Mesenchymal stem cell (in vitro differentiated cells and primary cell): Measurements from ENCODE around the gene SDK2.

Experiments used
- DNase-seq: peaks from one replicate; pipeline ENCODE4 v3.0.0-alpha.2; 2013
- H2AFZ ChIP-seq: one replicate; pipeline ENCODE4 v1.6.1; 2013; ENCODE audit warnings: low read depth, mild to moderate bottlenecking, control low read depth, inconsistent platforms, low read length, moderate library complexity
- H2AK5ac ChIP-seq: 2 replicates; pipeline ENCODE4 v1.6.1; 2013; ENCODE audit warnings: low read length, moderate library complexity, mild to moderate bottlenecking, inconsistent platforms; ENCODE audit not compliant: severe bottlenecking
- H2BK120ac ChIP-seq: one replicate; pipeline ENCODE4 v1.6.1; 2013; ENCODE audit warnings: low read depth, mild to moderate bottlenecking, inconsistent platforms, low read length, moderate library complexity
- H2BK12ac ChIP-seq, 2 experiments: one replicate each; pipeline ENCODE4 v1.6.1; 2013; ENCODE audit warnings: inconsistent platforms in 2 of 2, low read length in 2 of 2, mild to moderate bottlenecking in 2 of 2, moderate library complexity in 2 of 2, control low read depth in 1 of 2
- H2BK15ac ChIP-seq: one replicate; pipeline ENCODE4 v1.6.1; 2013; ENCODE audit warnings: mild to moderate bottlenecking, low read depth, inconsistent platforms; ENCODE audit not compliant: poor library complexity, severe bottlenecking
- H2BK5ac ChIP-seq: 2 replicates; pipeline ENCODE4 v1.6.1; 2013; ENCODE audit warnings: low read depth, mild to moderate bottlenecking, low read length, control low read depth, inconsistent platforms; ENCODE audit not compliant: poor library complexity, severe bottlenecking
- H3K14ac ChIP-seq, 2 experiments: one replicate each; pipeline ENCODE4 v1.6.1; 2013; ENCODE audit warnings: inconsistent platforms in 2 of 2, low read length in 2 of 2, control low read depth in 1 of 2, mild to moderate bottlenecking in 1 of 2, moderate library complexity in 1 of 2
- H3K18ac ChIP-seq, 2 experiments: one replicate each; pipeline ENCODE4 v1.6.1; 2013; ENCODE audit warnings: inconsistent platforms in 2 of 2, low read length in 2 of 2, control low read depth in 1 of 2, low read depth in 1 of 2, mild to moderate bottlenecking in 1 of 2
- H3K23ac ChIP-seq, 2 experiments: one replicate each; pipeline ENCODE4 v1.6.1; 2013; ENCODE audit warnings: inconsistent platforms in 2 of 2, low read length in 2 of 2, mild to moderate bottlenecking in 2 of 2, moderate library complexity in 2 of 2, control low read depth in 1 of 2
- H3K27ac ChIP-seq: 2 replicates; pipeline ENCODE4 v1.5.1; 2013; ENCODE audit warnings: mild to moderate bottlenecking, moderate library complexity, low read length, control low read depth, inconsistent platforms; ENCODE audit not compliant: poor library complexity, severe bottlenecking
- H3K27me3 ChIP-seq, 2 experiments: 2 replicates each; pipeline versions ENCODE4 v1.6.1 to v1.7.0; 2013; ENCODE audit warnings: low read length in 2 of 2, mild to moderate bottlenecking in 2 of 2, moderate library complexity in 2 of 2, control low read depth in 1 of 2, inconsistent platforms in 1 of 2; ENCODE audit not compliant: control insufficient read depth in 1 of 2, insufficient read depth in 1 of 2
- H3K36me3 ChIP-seq, 2 experiments: 2 replicates each; pipeline versions ENCODE4 v1.6.1 to v1.7.0; 2013; ENCODE audit warnings: low read length in 2 of 2, control low read depth in 1 of 2, inconsistent platforms in 1 of 2, low read depth in 1 of 2, mild to moderate bottlenecking in 1 of 2; ENCODE audit not compliant: insufficient read depth in 2 of 2, control insufficient read depth in 1 of 2
- H3K4ac ChIP-seq, 2 experiments: one replicate each; pipeline ENCODE4 v1.6.1; 2013; ENCODE audit warnings: inconsistent platforms in 2 of 2, low read length in 2 of 2, mild to moderate bottlenecking in 2 of 2, moderate library complexity in 2 of 2, control low read depth in 1 of 2, low read depth in 1 of 2
- H3K4me1 ChIP-seq: 2 replicates; pipeline ENCODE4 v1.6.1; 2013; ENCODE audit warnings: low read depth, low read length, control low read depth; ENCODE audit not compliant: control insufficient read depth, insufficient read depth
- H3K4me2 ChIP-seq: 2 replicates; pipeline ENCODE4 v1.6.1; 2013; ENCODE audit warnings: low read length, mild to moderate bottlenecking, inconsistent platforms; ENCODE audit not compliant: poor library complexity, severe bottlenecking
- H3K4me3 ChIP-seq, 2 experiments: 2 replicates each; pipeline versions ENCODE4 v1.5.1 to v1.7.0; 2013; ENCODE audit warnings: low read length in 2 of 2, mild to moderate bottlenecking in 2 of 2, control low read depth in 1 of 2, low read depth in 1 of 2; ENCODE audit not compliant: insufficient read depth in 1 of 2
- H3K79me1 ChIP-seq: replicated peaks from 2 replicates; pipeline ENCODE4 v1.6.1; 2013; ENCODE audit warnings: mild to moderate bottlenecking, control low read depth, low read length, inconsistent platforms; ENCODE audit not compliant: poor library complexity, severe bottlenecking
- H3K9ac ChIP-seq: 2 replicates; pipeline ENCODE4 v1.7.0; 2013; ENCODE audit warnings: mild to moderate bottlenecking, low read length, moderate library complexity
- H3K9me3 ChIP-seq: 2 replicates; pipeline ENCODE4 v1.7.0; 2013; ENCODE audit warnings: mild to moderate bottlenecking, low read length; ENCODE audit not compliant: control insufficient read depth
- H4K8ac ChIP-seq: one replicate; pipeline ENCODE4 v1.6.1; 2013; ENCODE audit warnings: inconsistent platforms, mild to moderate bottlenecking, low read length, moderate library complexity
- H4K91ac ChIP-seq: one replicate; pipeline ENCODE4 v1.6.1; 2013; ENCODE audit warnings: mild to moderate bottlenecking, low read length, inconsistent platforms
- WGBS: methylation state at CpG from one replicate; pipeline ENCODE4 v1.1.7; 2013; ENCODE audit warnings: mixed read lengths; 5-methylcytosine and 5-hydroxymethylcytosine counted together

SDK2 gene

GRCh38 chr17:73641826-73642600 lies 2.2 kb downstream of the SDK2 start:
- Histone ChIP-seq H3K79me1 (no peaks in the 10 kb centered on the region), H3K4me2 (no peak overlapping the region), H3K9me3 (no peaks in the 10 kb centered on the region), H3K18ac (no peak overlapping the region), H2BK15ac (no peak overlapping the region), H2BK5ac (no peak overlapping the region), H3K36me3 (no peaks in the 10 kb centered on the region), H3K14ac (no peak overlapping the region), H3K4me3 (no peak overlapping the region), H2AK5ac (no peak overlapping the region), H3K4me1 (peaks cover 26% of the 10 kb centered on the region), H4K8ac (no peak overlapping the region), H4K91ac (no peak overlapping the region), H2BK120ac (no peak overlapping the region), H3K27me3 (peaks cover 77 to 84% of the 10 kb centered on the region in 2 experiments), H2BK12ac (no peak overlapping the region), H2AFZ (no peak overlapping the region), H3K23ac (no peak overlapping the region), H3K27ac (no peak overlapping the region), H3K4ac (no peak overlapping the region), H3K9ac (no peak overlapping the region)
- WGBS: 35% methylated on average over 12 of the region's 12 CpGs
- no peak for DNase-seq

GRCh38 chr17:73640691-73641090 lies 3.6 kb downstream of the SDK2 start:
- peaks cover 26% of the 10 kb centered on the region for H3K4me1 ChIP-seq
- H2AFZ ChIP-seq: no peak overlapping the region
- H3K9ac ChIP-seq: no peak overlapping the region
- no peak overlapping the region for H3K4ac ChIP-seq
- no peaks in the 10 kb centered on the region for H3K79me1 ChIP-seq
- no peaks in the 10 kb centered on the region for H3K36me3 ChIP-seq
- H2BK5ac ChIP-seq: no peak overlapping the region
- H2AK5ac ChIP-seq: no peak overlapping the region
- H2BK15ac ChIP-seq: no peak overlapping the region
- no peak overlapping the region for H4K8ac ChIP-seq
- H3K14ac ChIP-seq: no peak overlapping the region
- H2BK12ac ChIP-seq: no peak overlapping the region
- DNase-seq: no peak
- no peak overlapping the region for H3K18ac ChIP-seq
- H4K91ac ChIP-seq: no peak overlapping the region
- peaks cover 64 to 81% of the 10 kb centered on the region in 2 experiments for H3K27me3 ChIP-seq
- no peak overlapping the region for H3K4me3 ChIP-seq
- H3K23ac ChIP-seq: no peak overlapping the region
- no peak overlapping the region for H3K27ac ChIP-seq
- H3K4me2 ChIP-seq: no peak overlapping the region
- H2BK120ac ChIP-seq: no peak overlapping the region
- H3K9me3 ChIP-seq: no peaks in the 10 kb centered on the region
- 56% methylated on average over 4 of the region's 4 CpGs for WGBS

DNA sequence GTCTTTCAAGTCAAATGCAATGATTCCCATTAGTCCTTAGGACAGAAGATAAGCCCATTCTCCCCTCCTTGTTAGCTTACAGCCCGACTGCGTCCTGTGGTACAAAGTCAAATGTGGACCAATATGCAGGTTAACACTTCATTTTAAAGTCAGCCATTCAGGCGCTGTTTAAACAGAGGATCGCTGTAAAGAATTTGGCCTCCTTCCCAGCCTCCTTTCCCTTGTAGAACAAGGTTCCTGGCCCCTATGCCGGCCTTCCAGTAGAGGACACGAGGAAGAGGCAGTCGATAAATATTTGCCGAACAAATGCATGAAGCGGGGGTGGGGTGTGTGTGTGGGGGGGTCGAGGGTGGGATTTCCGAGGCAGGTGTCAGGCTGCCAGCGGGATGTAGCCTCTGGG lies 4.3 kb downstream of the SDK2 start:
- Histone ChIP-seq H3K4me3 (no peak overlapping the region), H3K4me1 (peaks cover 20% of the 10 kb centered on the region)
- 77% methylated on average over 11 of the region's 12 CpGs for WGBS

DNA sequence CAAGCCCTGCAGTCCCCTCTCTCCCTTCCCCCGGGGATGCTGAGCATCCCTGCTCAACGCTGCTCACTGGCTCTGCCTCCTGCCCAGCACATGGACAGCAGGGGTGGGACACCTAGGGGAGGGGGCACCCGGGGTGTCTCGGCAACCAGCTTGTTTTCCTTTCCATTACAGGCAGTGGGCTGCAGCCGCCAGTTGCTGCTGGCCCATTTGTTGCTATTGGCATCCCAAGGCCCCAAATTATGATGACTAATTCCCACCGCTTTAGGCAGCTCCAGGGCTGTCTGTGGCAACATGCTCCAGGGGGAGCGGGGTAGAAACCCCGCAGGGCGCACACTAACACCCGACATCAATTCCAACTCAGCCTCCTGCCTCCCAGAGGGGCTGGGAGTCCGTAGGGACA lies 4.9 kb downstream of the SDK2 start:
- Histone ChIP-seq H3K9me3 (no peaks in the 10 kb centered on the region), H2AK5ac (no peak overlapping the region), H3K23ac (no peak overlapping the region), H2BK12ac (no peak overlapping the region), H3K14ac (no peak overlapping the region), H3K36me3 (no peaks in the 10 kb centered on the region), H3K4me3 (no peak overlapping the region), H3K4ac (no peak overlapping the region), H2BK120ac (no peak overlapping the region), H3K4me1 (peaks cover 16% of the 10 kb centered on the region), H2BK15ac (no peak overlapping the region), H3K27me3 (peaks cover 60 to 79% of the 10 kb centered on the region in 2 experiments), H4K8ac (no peak overlapping the region), H2BK5ac (no peak overlapping the region), H4K91ac (no peak overlapping the region), H2AFZ (no peak overlapping the region), H3K27ac (no peak overlapping the region), H3K79me1 (no peaks in the 10 kb centered on the region), H3K18ac (no peak overlapping the region), H3K4me2 (no peak overlapping the region), H3K9ac (no peak overlapping the region)
- 78% methylated on average over 11 of the region's 11 CpGs for WGBS
- no peak for DNase-seq

More for the DNA sequence above, 4.3 kb downstream of the SDK2 start:
- Histone ChIP-seq H2BK120ac (no peak overlapping the region), H2AK5ac (no peak overlapping the region), H3K4me2 (no peak overlapping the region), H3K9ac (no peak overlapping the region), H3K4ac (no peak overlapping the region), H2BK15ac (no peak overlapping the region), H4K8ac (no peak overlapping the region), H3K27ac (no peak overlapping the region), H3K23ac (no peak overlapping the region), H4K91ac (no peak overlapping the region), H3K36me3 (no peaks in the 10 kb centered on the region), H3K79me1 (no peaks in the 10 kb centered on the region), H2BK5ac (no peak overlapping the region), H3K9me3 (no peaks in the 10 kb centered on the region), H2BK12ac (no peak overlapping the region), H3K27me3 (peaks cover 60 to 82% of the 10 kb centered on the region in 2 experiments), H3K18ac (no peak overlapping the region), H2AFZ (no peak overlapping the region), H3K14ac (no peak overlapping the region)
- DNase-seq: no peak
